Esophagus squamous epithelium (tissue), 4 donors: ENCODE measurements around the gene SUMO3.

ENCODE experiments used
- CTCF ChIP-seq, 6 experiments: fragments of 450-650 bp in 4 of 6; fragments of 200-600 bp in 2 of 6; sonication (generic) in 2 of 6; IDR thresholded peaks; one replicate each; pipeline ENCODE4 v1.5.1; 2016 to 2019; ENCODE audit warnings: antibody characterized with exemption in 6 of 6, mild to moderate bottlenecking in 4 of 6, moderate library complexity in 4 of 6
- POLR2A ChIP-seq, 4 donors: fragments of 450-650 bp; IDR thresholded peaks; one replicate each; pipeline ENCODE4 v1.6.1; 2017; ENCODE audit warnings: antibody characterized with exemption in 4 of 4, mild to moderate bottlenecking in 4 of 4, moderate library complexity in 3 of 4

GRCh38 chr21:44773291-44773932 is 44.5 kb downstream of the SUMO3 start:
- TF ChIP-seq CTCF (IDR thresholded peaks at IDR 0.05) (no peak), POLR2A (IDR thresholded peaks at IDR 0.05) (no peak)
